ES-I3 (cell line): ENCODE results near the gene WWOX.

ENCODE experiments used
- H3K36me3 ChIP-seq: 2 replicates; pipeline ENCODE4 v1.6.1; 2013; ENCODE audit warnings: mild to moderate bottlenecking, low read length, control low read depth, moderate library complexity; ENCODE audit not compliant: insufficient read depth
- H3K4me1 ChIP-seq: 2 replicates; pipeline ENCODE4 v1.6.1; 2013; ENCODE audit warnings: mild to moderate bottlenecking, control low read depth, low read length; ENCODE audit not compliant: insufficient read depth
- H3K9ac ChIP-seq: 2 replicates; pipeline ENCODE4 v1.6.1; 2013; ENCODE audit warnings: low read depth, mild to moderate bottlenecking, low read length, moderate library complexity
- H3K9me3 ChIP-seq: 2 replicates; pipeline ENCODE4 v1.6.1; 2013; ENCODE audit warnings: mild to moderate bottlenecking, low read length, moderate library complexity; ENCODE audit not compliant: control insufficient read depth, insufficient read depth

Gene WWOX

GRCh38 chr16:78225919-78226318 is 126.5 kb downstream of the WWOX start:
- Histone ChIP-seq H3K4me1 (no peaks in the 10 kb centered on the region), H3K36me3 (no peaks in the 10 kb centered on the region), H3K9me3 (no peaks in the 10 kb centered on the region), H3K9ac (no peak overlapping the region)

GRCh38 chr16:78227855-78228254 is 128.4 kb downstream of the WWOX start:
- Histone ChIP-seq H3K9me3 (no peaks in the 10 kb centered on the region), H3K4me1 (no peaks in the 10 kb centered on the region), H3K36me3 (no peaks in the 10 kb centered on the region), H3K9ac (no peak overlapping the region)

- Histone ChIP-seq H3K4me1 (no peaks in the 10 kb centered on the region), H3K36me3 (no peaks in the 10 kb centered on the region), H3K9me3 (no peaks in the 10 kb centered on the region), H3K9ac (no peak overlapping the region)
Measured at GRCh38 chr16:78228704-78229103, 129.2 kb downstream of the WWOX start.

GRCh38 chr16:78230832-78231231 is 131.4 kb downstream of the WWOX start:
- Histone ChIP-seq H3K36me3 (no peaks in the 10 kb centered on the region), H3K9ac (no peak overlapping the region), H3K4me1 (no peaks in the 10 kb centered on the region), H3K9me3 (no peaks in the 10 kb centered on the region)

GRCh38 chr16:78235168-78235800 is 135.8 kb downstream of the WWOX start:
- Histone ChIP-seq H3K9me3 (no peaks in the 10 kb centered on the region), H3K4me1 (no peaks in the 10 kb centered on the region), H3K36me3 (no peaks in the 10 kb centered on the region), H3K9ac (no peak overlapping the region)

GRCh38 chr16:78235876-78236275 is 136.4 kb downstream of the WWOX start:
- H3K9ac ChIP-seq: no peak overlapping the region
- no peaks in the 10 kb centered on the region for H3K9me3 ChIP-seq
- no peaks in the 10 kb centered on the region for H3K36me3 ChIP-seq
- no peaks in the 10 kb centered on the region for H3K4me1 ChIP-seq

GRCh38 chr16:78237841-78238240 is 138.4 kb downstream of the WWOX start:
- H3K9me3 ChIP-seq: no peaks in the 10 kb centered on the region
- H3K9ac ChIP-seq: no peak overlapping the region
- H3K36me3 ChIP-seq: no peaks in the 10 kb centered on the region
- H3K4me1 ChIP-seq: no peaks in the 10 kb centered on the region

GRCh38 chr16:78240459-78241222 is 141.2 kb downstream of the WWOX start:
- Histone ChIP-seq H3K9me3 (no peaks in the 10 kb centered on the region), H3K4me1 (no peaks in the 10 kb centered on the region), H3K9ac (no peak overlapping the region)

GRCh38 chr16:78242239-78242630 is 142.8 kb downstream of the WWOX start:
- H3K9ac ChIP-seq: no peak overlapping the region

More at GRCh38 chr16:78240459-78241222, 141.2 kb downstream of the WWOX start:
- H3K36me3 ChIP-seq: no peaks in the 10 kb centered on the region

GRCh38 chr16:78244131-78244895 is 144.9 kb downstream of the WWOX start:
- Histone ChIP-seq H3K9ac (no peak overlapping the region), H3K36me3 (no peaks in the 10 kb centered on the region), H3K9me3 (no peaks in the 10 kb centered on the region), H3K4me1 (no peaks in the 10 kb centered on the region)

More at GRCh38 chr16:78242239-78242630, 142.8 kb downstream of the WWOX start:
- Histone ChIP-seq H3K4me1 (no peaks in the 10 kb centered on the region), H3K9me3 (no peaks in the 10 kb centered on the region), H3K36me3 (no peaks in the 10 kb centered on the region)

- H3K9me3 ChIP-seq: no peaks in the 10 kb centered on the region
- no peaks in the 10 kb centered on the region for H3K4me1 ChIP-seq
- no peaks in the 10 kb centered on the region for H3K36me3 ChIP-seq
- H3K9ac ChIP-seq: no peak overlapping the region
Measured at GRCh38 chr16:78246559-78246958, 147.1 kb downstream of the WWOX start.

- H3K4me1 ChIP-seq: no peaks in the 10 kb centered on the region
Measured at GRCh38 chr16:78249056-78249455, 149.6 kb downstream of the WWOX start.

GRCh38 chr16:78249832-78250231 is 150.4 kb downstream of the WWOX start:
- H3K36me3 ChIP-seq: no peaks in the 10 kb centered on the region
- H3K9me3 ChIP-seq: no peaks in the 10 kb centered on the region
- H3K4me1 ChIP-seq: no peaks in the 10 kb centered on the region
- H3K9ac ChIP-seq: no peak overlapping the region

More at GRCh38 chr16:78249056-78249455, 149.6 kb downstream of the WWOX start:
- no peak overlapping the region for H3K9ac ChIP-seq
- no peaks in the 10 kb centered on the region for H3K36me3 ChIP-seq
- no peaks in the 10 kb centered on the region for H3K9me3 ChIP-seq

GRCh38 chr16:78251115-78251514 is 151.7 kb downstream of the WWOX start:
- no peaks in the 10 kb centered on the region for H3K36me3 ChIP-seq
- no peak overlapping the region for H3K9ac ChIP-seq
- H3K4me1 ChIP-seq: no peaks in the 10 kb centered on the region
- H3K9me3 ChIP-seq: no peaks in the 10 kb centered on the region
